ENCODE data around the gene PTPN13. TPM values are rescaled to one million over a fixed set of nuclear protein-coding genes. Genes with fewer than 3 reads are reported as not detected.

PTPN13 gene
- polyA plus RNA-seq, 1 donor from 2014 or later, result not detected

DNA sequence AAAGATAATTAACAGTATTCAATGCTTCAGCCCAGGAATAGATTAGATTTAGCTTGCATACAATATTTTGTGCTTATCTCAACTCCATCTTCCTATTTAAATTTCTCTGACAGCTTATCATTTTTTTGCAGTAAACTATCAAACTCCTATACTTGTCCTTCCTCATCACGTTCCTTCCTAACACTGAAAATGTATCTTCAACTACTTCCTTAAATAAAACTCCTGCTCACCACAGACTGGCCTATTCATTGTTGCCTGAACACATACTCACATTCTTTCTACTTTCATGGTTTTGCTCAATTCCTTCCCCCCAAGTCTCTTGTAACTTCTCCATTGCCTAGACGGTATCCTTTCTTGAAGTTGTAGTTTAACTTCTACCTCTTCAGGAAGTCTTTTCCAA, 28.5 kb upstream of the PTPN13 start:
- Mint-ChIP-seq H3K36me3 (no peaks in the 10 kb centered on the region), H3K9me3 (peaks cover 0 to 1% (median 0%) of the 10 kb centered on the region in 3 donors), H3K27me3 (peaks cover 4% of the 10 kb centered on the region), H3K4me1 (no peaks in the 10 kb centered on the region), H3K27ac (no peak overlapping the region), H3K4me3 (no peak overlapping the region)

- H3K36me3 Mint-ChIP-seq, result no peaks in the 10 kb centered on the region
- H3K27ac Mint-ChIP-seq, result no peak overlapping the region
- H3K9me3 Mint-ChIP-seq, result peaks cover 0 to 1% (median 1%) of the 10 kb centered on the region in 3 donors
- H3K27me3 Mint-ChIP-seq, result peaks cover 2% of the 10 kb centered on the region
- no peak overlapping the region for H3K4me3 Mint-ChIP-seq
- H3K4me1 Mint-ChIP-seq, result no peaks in the 10 kb centered on the region
Observed at GRCh38 chr4:86569103-86569870, 24.8 kb upstream of the PTPN13 start.

DNA sequence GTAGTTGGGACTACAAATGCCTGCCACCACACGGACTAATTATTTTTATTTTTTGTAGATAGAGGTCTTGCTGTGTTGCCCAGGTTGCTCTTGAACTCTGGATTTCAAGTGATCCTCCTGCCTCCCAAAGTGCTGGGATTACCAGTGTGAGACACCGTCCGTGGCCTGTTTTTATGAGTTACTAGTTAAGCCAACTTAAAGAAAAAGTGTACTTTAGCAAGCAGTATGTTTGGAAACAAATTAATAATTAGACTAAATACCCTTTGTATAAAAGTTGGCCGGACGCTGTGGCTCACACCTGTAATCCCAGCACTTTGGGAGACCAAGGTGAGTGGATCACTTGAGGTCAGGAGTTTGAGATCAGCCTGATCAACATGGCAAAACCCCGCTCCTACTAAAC, 14.2 kb upstream of the PTPN13 start:
- Mint-ChIP-seq H3K27ac (no peak overlapping the region), H3K27me3 (peaks cover 3% of the 10 kb centered on the region), H3K36me3 (no peaks in the 10 kb centered on the region), H3K4me1 (no peaks in the 10 kb centered on the region), H3K9me3 (peaks cover 0 to 4% (median 0%) of the 10 kb centered on the region in 3 donors), H3K4me3 (no peak overlapping the region)

- no peaks in the 10 kb centered on the region for H3K9me3 Mint-ChIP-seq
- H3K4me1 Mint-ChIP-seq, result peaks cover 0 to 3% (median 0%) of the 10 kb centered on the region in 3 donors
- H3K27me3 Mint-ChIP-seq, result peaks cover 8% of the 10 kb centered on the region
- H3K27ac Mint-ChIP-seq, result peak overlapping the region in 1 of 3 donors; percentile 8
- H3K4me3 Mint-ChIP-seq, result no peak overlapping the region
- H3K36me3 Mint-ChIP-seq, result no peaks in the 10 kb centered on the region
Observed at GRCh38 chr4:86582410-86582809, 11.7 kb upstream of the PTPN13 start.

DNA sequence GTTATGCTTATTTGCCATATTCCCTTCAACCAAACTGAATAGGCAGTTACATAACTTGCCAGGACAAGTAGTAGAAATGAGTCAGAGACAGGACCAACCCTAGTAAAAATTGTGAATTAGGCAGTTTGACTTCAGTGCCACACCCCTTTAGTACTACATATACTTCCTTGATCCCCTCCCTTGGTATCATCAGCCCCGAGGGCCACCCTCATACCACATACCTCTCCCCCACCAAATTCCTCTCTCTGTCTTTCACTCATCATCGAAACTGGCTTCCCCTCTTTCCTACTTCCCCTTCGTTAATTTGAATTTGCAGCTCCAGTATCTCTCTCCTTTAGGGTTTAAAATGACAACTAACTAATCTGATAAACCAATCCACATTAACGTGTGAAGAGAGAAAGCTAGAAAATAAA, 7.9 kb upstream of the PTPN13 start:
- H3K4me3 Mint-ChIP-seq, result peak overlapping the region in 1 of 4 donors; percentile 28
- no peaks in the 10 kb centered on the region for H3K36me3 Mint-ChIP-seq

GRCh38 chr4:86586626-86587380, 7.3 kb upstream of the PTPN13 start:
- peak overlapping the region in 1 of 3 donors; percentile 64 for H3K27ac Mint-ChIP-seq
- peaks cover 13% of the 10 kb centered on the region for H3K27me3 Mint-ChIP-seq
- H3K36me3 Mint-ChIP-seq, result no peaks in the 10 kb centered on the region
- H3K4me3 Mint-ChIP-seq, result no peak overlapping the region
- peaks cover 0 to 3% (median 0%) of the 10 kb centered on the region in 3 donors for H3K4me1 Mint-ChIP-seq
- H3K9me3 Mint-ChIP-seq, result no peaks in the 10 kb centered on the region

More for the DNA sequence above, 7.9 kb upstream of the PTPN13 start:
- peaks cover 13% of the 10 kb centered on the region for H3K27me3 Mint-ChIP-seq
- H3K9me3 Mint-ChIP-seq, result no peaks in the 10 kb centered on the region
- peaks cover 0 to 3% (median 0%) of the 10 kb centered on the region in 3 donors for H3K4me1 Mint-ChIP-seq
- peak overlapping the region in 1 of 3 donors; percentile 64 for H3K27ac Mint-ChIP-seq

GRCh38 chr4:86587381-86588140, 6.6 kb upstream of the PTPN13 start:
- Mint-ChIP-seq H3K9me3 (peaks cover 0 to under 1% (median 0%) of the 10 kb centered on the region in 3 donors), H3K27me3 (peaks cover 13% of the 10 kb centered on the region), H3K36me3 (no peaks in the 10 kb centered on the region), H3K4me1 (peaks cover 0 to 3% (median 0%) of the 10 kb centered on the region in 3 donors), H3K27ac (no peak overlapping the region), H3K4me3 (peak overlapping the region in 1 of 4 donors; percentile 27)

DNA sequence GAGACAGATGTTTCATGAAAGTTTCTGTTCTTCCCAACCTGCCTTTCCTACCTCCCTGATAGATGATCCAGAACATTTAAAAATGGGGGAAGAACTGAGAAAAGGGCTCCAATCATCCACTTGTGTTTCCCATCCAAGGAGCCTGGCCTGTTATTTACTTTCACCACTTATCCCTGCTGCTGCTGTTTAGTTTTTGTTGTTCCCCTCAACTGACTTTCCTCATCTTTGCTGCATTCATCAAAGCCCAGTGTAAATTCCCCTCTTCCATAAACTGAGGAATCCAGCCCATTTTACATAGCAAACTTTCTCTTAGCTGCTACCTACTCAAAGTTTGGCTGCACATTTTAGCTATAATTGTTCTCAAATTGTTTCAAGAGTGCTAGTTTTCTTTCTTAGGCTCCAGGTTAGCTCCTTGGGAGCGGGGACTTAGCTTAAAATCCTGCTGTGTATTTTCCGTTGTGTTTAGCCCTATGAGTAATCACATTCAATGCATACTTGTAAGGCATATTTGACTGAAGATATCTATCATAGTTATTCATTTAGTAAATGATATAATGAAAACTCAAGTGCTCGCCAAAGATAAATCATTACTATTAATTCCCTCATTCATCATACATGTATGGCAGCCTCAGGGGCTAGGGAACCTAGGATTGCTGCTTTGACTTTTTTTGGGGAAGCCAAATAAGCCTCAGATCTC, 1.4 kb upstream of the PTPN13 start:
- peaks cover 0 to 2% (median 0%) of the 10 kb centered on the region in 3 donors for H3K9me3 Mint-ChIP-seq
- peaks cover 33% of the 10 kb centered on the region for H3K27me3 Mint-ChIP-seq
- H3K4me3 Mint-ChIP-seq, result no peak overlapping the region
- no peak overlapping the region for H3K27ac Mint-ChIP-seq
- H3K36me3 Mint-ChIP-seq, result no peaks in the 10 kb centered on the region
- H3K4me1 Mint-ChIP-seq, result peaks cover 7 to 14% (median 9%) of the 10 kb centered on the region in 3 donors

- Mint-ChIP-seq H3K27ac (no peak overlapping the region), H3K36me3 (no peaks in the 10 kb centered on the region), H3K9me3 (peaks cover 0 to 2% (median 0%) of the 10 kb centered on the region in 3 donors), H3K27me3 (peaks cover 29% of the 10 kb centered on the region), H3K4me1 (peaks cover 7 to 14% (median 9%) of the 10 kb centered on the region in 3 donors), H3K4me3 (peak overlapping the region in 3 of 4 donors; percentile 25 to 94 (median 39))
Observed at GRCh38 chr4:86594559-86595425, 677 bp downstream of the PTPN13 start.

DNA sequence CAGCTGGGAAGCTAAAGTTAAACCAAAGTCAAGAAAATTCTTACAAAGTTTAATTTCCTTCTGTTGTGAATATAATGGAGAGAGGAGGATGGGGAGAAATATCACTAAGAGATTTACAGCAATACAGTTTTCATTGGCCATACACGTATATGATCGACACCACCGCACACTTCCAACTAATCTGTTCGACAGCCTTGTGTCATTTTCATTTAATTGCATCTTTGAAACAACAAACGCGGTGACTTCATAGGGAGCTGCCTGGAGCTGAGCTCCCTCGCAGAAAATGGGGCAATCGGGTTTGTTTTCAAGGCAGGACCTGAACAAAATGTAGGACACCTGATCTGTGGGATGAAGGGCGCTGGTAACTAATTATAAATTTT, 1.3 kb downstream of the PTPN13 start:
- Mint-ChIP-seq H3K36me3 (no peaks in the 10 kb centered on the region), H3K9me3 (peaks cover 0 to 2% (median 0%) of the 10 kb centered on the region in 3 donors), H3K27ac (no peak overlapping the region), H3K4me1 (peaks cover 7 to 14% (median 9%) of the 10 kb centered on the region in 3 donors), H3K4me3 (no peak overlapping the region), H3K27me3 (peaks cover 29% of the 10 kb centered on the region)

GRCh38 chr4:86596807-86597206, 2.7 kb downstream of the PTPN13 start:
- no peak overlapping the region for H3K27ac Mint-ChIP-seq
- H3K4me1 Mint-ChIP-seq, result peaks cover 7 to 14% (median 9%) of the 10 kb centered on the region in 3 donors
- H3K27me3 Mint-ChIP-seq, result peaks cover 29% of the 10 kb centered on the region
- no peaks in the 10 kb centered on the region for H3K36me3 Mint-ChIP-seq
- H3K4me3 Mint-ChIP-seq, result no peak overlapping the region
- peaks cover 0 to 2% (median 0%) of the 10 kb centered on the region in 3 donors for H3K9me3 Mint-ChIP-seq

DNA sequence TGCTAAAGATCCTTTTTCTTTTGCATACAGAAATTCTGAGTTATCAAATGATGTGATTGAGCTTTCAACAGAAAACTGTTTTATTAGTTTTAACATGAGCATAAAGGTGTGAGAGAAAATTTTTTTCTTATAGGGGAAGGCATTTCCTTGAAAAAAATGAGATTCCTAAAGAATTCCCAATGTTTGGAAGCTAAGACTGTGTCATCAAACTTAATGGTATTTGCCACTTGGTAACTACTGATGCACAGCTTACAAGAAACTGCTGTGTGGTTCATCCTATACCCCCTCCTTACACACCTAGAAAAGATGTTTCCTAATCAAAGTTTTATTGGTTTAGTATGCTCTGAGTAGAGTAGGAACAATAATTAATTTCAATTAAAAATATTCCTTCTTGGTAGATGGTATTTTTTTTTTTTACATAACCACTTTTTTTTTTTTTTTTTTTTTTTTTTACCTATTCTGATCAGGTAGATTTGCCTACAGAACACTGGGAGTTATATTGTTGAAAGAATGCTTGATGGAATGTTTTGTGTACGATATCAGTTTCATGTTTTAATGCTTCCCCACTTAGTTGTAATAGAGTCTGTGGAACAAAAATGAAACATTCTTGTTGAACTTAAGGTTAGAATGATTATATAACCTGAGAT, 6.0 kb downstream of the PTPN13 start:
- Mint-ChIP-seq H3K27ac (no peak overlapping the region), H3K4me3 (no peak overlapping the region), H3K36me3 (no peaks in the 10 kb centered on the region), H3K27me3 (peaks cover 12% of the 10 kb centered on the region), H3K4me1 (peaks cover 0 to 2% (median under 1%) of the 10 kb centered on the region in 3 donors), H3K9me3 (no peaks in the 10 kb centered on the region)

DNA sequence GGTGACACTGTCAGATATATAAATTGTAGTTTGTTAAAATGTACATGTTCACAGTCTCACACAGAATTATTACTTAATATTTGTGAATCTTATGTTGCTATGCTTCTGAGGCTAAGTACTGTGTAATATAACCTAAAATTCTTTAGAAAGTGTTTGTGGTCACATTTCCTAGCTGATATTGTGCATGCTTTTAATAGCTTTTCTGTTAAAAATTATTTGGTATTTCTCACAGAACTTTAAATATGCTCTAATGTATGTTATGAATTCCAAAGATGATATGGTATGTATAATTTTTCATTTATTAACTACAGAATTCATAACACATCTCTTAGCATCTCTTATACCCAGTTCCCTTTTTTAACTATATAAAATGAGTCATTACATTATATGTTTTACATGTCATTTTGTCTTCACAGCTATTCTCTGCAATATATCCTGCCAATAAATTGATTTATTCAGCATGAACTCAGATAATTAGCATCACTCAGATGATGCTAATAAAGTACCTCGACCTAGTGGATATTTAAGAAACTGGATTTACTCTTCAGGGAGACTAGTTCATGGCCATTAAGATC, 9.3 kb downstream of the PTPN13 start:
- no peaks in the 10 kb centered on the region for H3K4me1 Mint-ChIP-seq
- H3K27me3 Mint-ChIP-seq, result peaks cover 4% of the 10 kb centered on the region
- H3K36me3 Mint-ChIP-seq, result no peaks in the 10 kb centered on the region
- H3K9me3 Mint-ChIP-seq, result no peaks in the 10 kb centered on the region
- H3K4me3 Mint-ChIP-seq, result no peak overlapping the region
- no peak overlapping the region for H3K27ac Mint-ChIP-seq
